NCI-H345 treated with DMSO at 0.1 percent for 48 hours (cell line): ENCODE results near the gene TSPYL2.

Experiments used
- DNase-seq: peaks from one replicate; lab custom pipeline; 2025; ENCODE audit not compliant: unreplicated experiment; lab: John Stamatoyannopoulos, UW

The TSPYL2 gene

GRCh38 chrX:53081925-53082772, at the start of gene TSPYL2:
TSS of gene TSPYL2 (plus strand) at chrX:53082367. CDS start at chrX:53082499, 132 bp downstream.
- peak; percentile 89 for DNase-seq

- DNase-seq: no peak
These were observed 46.0 kb upstream of the TSPYL2 start for GRCh38 chrX:53036149-53036548.

- DNase-seq: no peak
These were observed 42.9 kb upstream of the TSPYL2 start for GRCh38 chrX:53039236-53039635.

- DNase-seq: no peak
These were observed 37.2 kb upstream of the TSPYL2 start for GRCh38 chrX:53044995-53045394.

GRCh38 chrX:53047228-53047627, 34.9 kb upstream of the TSPYL2 start:
- DNase-seq: no peak

GRCh38 chrX:53048169-53049126, 33.7 kb upstream of the TSPYL2 start, which contains the start of gene GPR173:
TSS of gene GPR173 (plus strand) at chrX:53048789. CDS start at chrX:53076622, 27,833 bp downstream.
- no peak for DNase-seq

GRCh38 chrX:53049127-53049517, 33.0 kb upstream of the TSPYL2 start:
- no peak for DNase-seq

- DNase-seq: no peak
These were observed 31.3 kb upstream of the TSPYL2 start for GRCh38 chrX:53050841-53051240.

- no peak for DNase-seq
These were observed 26.8 kb upstream of the TSPYL2 start for GRCh38 chrX:53055244-53055849.

- DNase-seq: no peak
These were observed 25.9 kb upstream of the TSPYL2 start for GRCh38 chrX:53056292-53056691.

GRCh38 chrX:53065104-53065503, 17.1 kb upstream of the TSPYL2 start:
- no peak for DNase-seq

- no peak for DNase-seq
These were observed 11.1 kb upstream of the TSPYL2 start for GRCh38 chrX:53071064-53071463.

- DNase-seq: peak; percentile 57
These were observed 10.4 kb upstream of the TSPYL2 start for GRCh38 chrX:53071604-53072417.

- DNase-seq: no peak
These were observed 9.6 kb upstream of the TSPYL2 start for GRCh38 chrX:53072418-53073114.

GRCh38 chrX:53073115-53073586, 9.0 kb upstream of the TSPYL2 start:
- DNase-seq: peak; percentile 40

- DNase-seq: no peak
These were observed 7.2 kb upstream of the TSPYL2 start for GRCh38 chrX:53075011-53075410.

GRCh38 chrX:53076671-53077070, 5.5 kb upstream of the TSPYL2 start:
- no peak for DNase-seq

GRCh38 chrX:53077207-53078197, 4.7 kb upstream of the TSPYL2 start:
- DNase-seq: no peak
